Hindlimb muscle (tissue), 1 donor: Measurements from ENCODE around the gene BEND7. TPM values are rescaled to one million over a fixed set of nuclear protein-coding genes. Genes with fewer than 3 reads are reported as not detected.
"Not testable (repeated sequence)": the region's sequence is repeated elsewhere in the genome, so short reads cannot be mapped to it uniquely, and the experiment has no call there.

ENCODE experiments used
- DNase-seq: peaks from one replicate; pipeline ENCODE4 v3.0.0-alpha.2; 2013
- polyA plus RNA-seq: library from polyadenylated mRNA; unstranded; fragments of 120-200 nt; gene quantifications from one replicate; pipeline ENCODE4 v1.2.1, GENCODE V29; 2013; ENCODE audit not compliant: insufficient read length

Gene BEND7
- polyA plus RNA-seq, 1 donor = 5.9 TPM

- DNase-seq = no peak
These were observed 111.2 kb downstream of the BEND7 start for GRCh38 chr10:13417459-13418126.

GRCh38 chr10:13416760-13417159 is 112.1 kb downstream of the BEND7 start:
- DNase-seq = no peak

- no peak for DNase-seq
These were observed 114.0 kb downstream of the BEND7 start for GRCh38 chr10:13414855-13415254.

- no peak for DNase-seq
These were observed 114.7 kb downstream of the BEND7 start for GRCh38 chr10:13414137-13414536.

GRCh38 chr10:13412894-13413293 is 115.9 kb downstream of the BEND7 start:
- DNase-seq = no peak

GRCh38 chr10:13404791-13405190 is 124.0 kb downstream of the BEND7 start:
- DNase-seq = no peak

- DNase-seq = no peak
These were observed 124.5 kb downstream of the BEND7 start for GRCh38 chr10:13404305-13404759.

- DNase-seq = not testable (repeated sequence)
These were observed 125.4 kb downstream of the BEND7 start for GRCh38 chr10:13403426-13403825.

GRCh38 chr10:13402021-13402420 is 126.8 kb downstream of the BEND7 start:
- DNase-seq = no peak

GRCh38 chr10:13401142-13401541 is 127.7 kb downstream of the BEND7 start:
- no peak for DNase-seq

- DNase-seq = no peak
These were observed 128.4 kb downstream of the BEND7 start for GRCh38 chr10:13400196-13400965.

- no peak for DNase-seq
These were observed 129.1 kb downstream of the BEND7 start for GRCh38 chr10:13399752-13400151.

- no peak for DNase-seq
These were observed 129.6 kb downstream of the BEND7 start for GRCh38 chr10:13399236-13399635.

- no peak for DNase-seq
These were observed 131.8 kb downstream of the BEND7 start for GRCh38 chr10:13397052-13397451.

- no peak for DNase-seq
These were observed 132.4 kb downstream of the BEND7 start for GRCh38 chr10:13396369-13396768.

- DNase-seq = no peak
These were observed 133.3 kb downstream of the BEND7 start for GRCh38 chr10:13395540-13395939.

- DNase-seq = no peak
These were observed 135.2 kb downstream of the BEND7 start for GRCh38 chr10:13393640-13394039.

- DNase-seq = no peak
These were observed 136.1 kb downstream of the BEND7 start for GRCh38 chr10:13392701-13393100.

Other genes starting within 250 kb of the BEND7 start
- gene PHYH, start 228.9 kb downstream of the BEND7 start, polyA plus RNA-seq = 52.8 TPM
- 60.9 TPM for gene SEPHS1, start 180.7 kb downstream of the BEND7 start, polyA plus RNA-seq
- 22.8 TPM for gene PRPF18, start 58.0 kb upstream of the BEND7 start, polyA plus RNA-seq